ENCODE data around the gene RGS10. TPM values are rescaled to one million over a fixed set of nuclear protein-coding genes. Genes with fewer than 3 reads are reported as not detected.

Gene RGS10
- polyA plus RNA-seq, 2 donors = 50.4 to 63.9 TPM

- WGBS, 2 donors = 86 to 87% methylated on average over 4 of the region's 4 CpGs
- no peak overlapping the region for H3K4me3 ChIP-seq (ENCODE audit: low read depth in 1 of 2, low read length in 2 of 2)
- no peak overlapping the region for H3K27ac ChIP-seq (ENCODE audit: low read depth in 2 of 2, low read length in 1 of 2)
- no peaks in the 10 kb centered on the region for H3K36me3 ChIP-seq (ENCODE audit: control insufficient read depth in 2 of 2, insufficient read depth in 2 of 2, low read length in 1 of 2)
- no peaks in the 10 kb centered on the region for H3K9me3 ChIP-seq (ENCODE audit: control insufficient read depth in 2 of 2, insufficient read depth in 1 of 2, low read depth in 1 of 2, low read length in 1 of 2)
- H3K27me3 ChIP-seq (ENCODE audit: control insufficient read depth in 1 of 2, insufficient read depth in 2 of 2, low read length in 2 of 2) = no peaks in the 10 kb centered on the region
- H3K4me1 ChIP-seq (ENCODE audit: control insufficient read depth in 2 of 2, insufficient read depth in 2 of 2, low read length in 1 of 2) = no peaks in the 10 kb centered on the region
Measured at GRCh38 chr10:119550827-119551226, 8.3 kb upstream of the RGS10 start.

- Histone ChIP-seq H3K27me3 (ENCODE audit: control insufficient read depth in 1 of 2, insufficient read depth in 2 of 2, low read length in 2 of 2) (no peaks in the 10 kb centered on the region), H3K9me3 (ENCODE audit: control insufficient read depth in 2 of 2, insufficient read depth in 1 of 2, low read depth in 1 of 2, low read length in 1 of 2) (no peaks in the 10 kb centered on the region), H3K27ac (ENCODE audit: low read depth in 2 of 2, low read length in 1 of 2) (no peak overlapping the region), H3K4me3 (ENCODE audit: low read depth in 1 of 2, low read length in 2 of 2) (no peak overlapping the region), H3K36me3 (ENCODE audit: control insufficient read depth in 2 of 2, insufficient read depth in 2 of 2, low read length in 1 of 2) (no peaks in the 10 kb centered on the region), H3K4me1 (ENCODE audit: control insufficient read depth in 2 of 2, insufficient read depth in 2 of 2, low read length in 1 of 2) (no peaks in the 10 kb centered on the region)
- WGBS, 2 donors = 40 to 54% methylated on average over 2 of the region's 2 CpGs
Measured at GRCh38 chr10:119549247-119549999, 6.9 kb upstream of the RGS10 start.

- no peak overlapping the region for H3K4me3 ChIP-seq (ENCODE audit: low read depth in 1 of 2, low read length in 2 of 2)
- H3K36me3 ChIP-seq (ENCODE audit: control insufficient read depth in 2 of 2, insufficient read depth in 2 of 2, low read length in 1 of 2) = no peaks in the 10 kb centered on the region
- WGBS, 2 donors = 43 to 50% methylated on average over 3 of the region's 3 CpGs
- H3K4me1 ChIP-seq (ENCODE audit: control insufficient read depth in 2 of 2, insufficient read depth in 2 of 2, low read length in 1 of 2) = peaks cover 6% of the 10 kb centered on the region in 2 donors
- H3K9me3 ChIP-seq (ENCODE audit: control insufficient read depth in 2 of 2, insufficient read depth in 1 of 2, low read depth in 1 of 2, low read length in 1 of 2) = no peaks in the 10 kb centered on the region
- no peaks in the 10 kb centered on the region for H3K27me3 ChIP-seq (ENCODE audit: control insufficient read depth in 1 of 2, insufficient read depth in 2 of 2, low read length in 2 of 2)
- H3K27ac ChIP-seq (ENCODE audit: low read depth in 2 of 2, low read length in 1 of 2) = no peak overlapping the region
Measured at GRCh38 chr10:119546009-119546408, 3.5 kb upstream of the RGS10 start.

DNA sequence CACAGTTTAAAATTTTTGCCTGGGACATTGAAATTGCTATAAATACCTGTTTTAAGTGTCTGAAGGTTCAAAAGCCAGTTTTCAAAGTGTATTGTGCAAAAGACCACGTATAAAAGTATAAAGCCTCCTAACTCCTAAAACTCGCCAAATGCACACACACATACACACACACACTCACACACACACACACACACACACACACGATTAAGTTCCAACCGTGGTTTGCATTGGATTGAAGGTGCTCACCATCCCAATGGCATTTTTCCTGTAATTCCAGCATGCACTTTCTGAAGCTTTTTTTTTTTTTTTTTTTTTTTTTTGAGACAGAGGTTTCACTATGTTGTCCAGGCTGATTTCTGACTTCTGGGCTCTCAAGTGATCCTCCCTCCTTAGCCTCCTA lies 2.8 kb upstream of the RGS10 start:
- no peaks in the 10 kb centered on the region for H3K9me3 ChIP-seq (ENCODE audit: control insufficient read depth in 2 of 2, insufficient read depth in 1 of 2, low read depth in 1 of 2, low read length in 1 of 2)
- peaks cover 6% of the 10 kb centered on the region in 2 donors for H3K4me1 ChIP-seq (ENCODE audit: control insufficient read depth in 2 of 2, insufficient read depth in 2 of 2, low read length in 1 of 2)
- H3K4me3 ChIP-seq (ENCODE audit: low read depth in 1 of 2, low read length in 2 of 2) = no peak overlapping the region
- no peak overlapping the region for H3K27ac ChIP-seq (ENCODE audit: low read depth in 2 of 2, low read length in 1 of 2)
- H3K27me3 ChIP-seq (ENCODE audit: control insufficient read depth in 1 of 2, insufficient read depth in 2 of 2, low read length in 2 of 2) = no peaks in the 10 kb centered on the region
- WGBS, 2 donors = 51 to 62% methylated on average over 4 of the region's 4 CpGs
- H3K36me3 ChIP-seq (ENCODE audit: control insufficient read depth in 2 of 2, insufficient read depth in 2 of 2, low read length in 1 of 2) = no peaks in the 10 kb centered on the region

- peak overlapping the region; percentile 69 to 92 for H3K27ac ChIP-seq (ENCODE audit: low read depth in 2 of 2, low read length in 1 of 2)
- peak overlapping the region in 1 of 2 donors; percentile 89 for H3K4me3 ChIP-seq (ENCODE audit: low read depth in 1 of 2, low read length in 2 of 2)
- 51 to 53% methylated on average over 19 of the region's 19 CpGs for WGBS, 2 donors
- no peaks in the 10 kb centered on the region for H3K27me3 ChIP-seq (ENCODE audit: control insufficient read depth in 1 of 2, insufficient read depth in 2 of 2, low read length in 2 of 2)
- H3K4me1 ChIP-seq (ENCODE audit: control insufficient read depth in 2 of 2, insufficient read depth in 2 of 2, low read length in 1 of 2) = peaks cover 10 to 11% of the 10 kb centered on the region in 2 donors
- no peaks in the 10 kb centered on the region for H3K36me3 ChIP-seq (ENCODE audit: control insufficient read depth in 2 of 2, insufficient read depth in 2 of 2, low read length in 1 of 2)
- H3K9me3 ChIP-seq (ENCODE audit: control insufficient read depth in 2 of 2, insufficient read depth in 1 of 2, low read depth in 1 of 2, low read length in 1 of 2) = no peaks in the 10 kb centered on the region
Measured at GRCh38 chr10:119543814-119544642, 1.5 kb upstream of the RGS10 start.

GRCh38 chr10:119542988-119543813 lies 682 bp upstream of the RGS10 start:
- H3K27me3 ChIP-seq (ENCODE audit: control insufficient read depth in 1 of 2, insufficient read depth in 2 of 2, low read length in 2 of 2) = no peaks in the 10 kb centered on the region
- H3K4me3 ChIP-seq (ENCODE audit: low read depth in 1 of 2, low read length in 2 of 2) = peak overlapping the region; percentile 77 to 89
- no peaks in the 10 kb centered on the region for H3K9me3 ChIP-seq (ENCODE audit: control insufficient read depth in 2 of 2, insufficient read depth in 1 of 2, low read depth in 1 of 2, low read length in 1 of 2)
- 1% methylated on average over 75 to 78 of the region's 78 CpGs for WGBS, 2 donors
- peaks cover 12 to 15% of the 10 kb centered on the region in 2 donors for H3K4me1 ChIP-seq (ENCODE audit: control insufficient read depth in 2 of 2, insufficient read depth in 2 of 2, low read length in 1 of 2)
- H3K27ac ChIP-seq (ENCODE audit: low read depth in 2 of 2, low read length in 1 of 2) = peak overlapping the region; percentile 73 to 92
- no peaks in the 10 kb centered on the region for H3K36me3 ChIP-seq (ENCODE audit: control insufficient read depth in 2 of 2, insufficient read depth in 2 of 2, low read length in 1 of 2)

GRCh38 chr10:119541459-119542356 lies 811 bp downstream of the RGS10 start:
- Histone ChIP-seq H3K36me3 (ENCODE audit: control insufficient read depth in 2 of 2, insufficient read depth in 2 of 2, low read length in 1 of 2) (no peaks in the 10 kb centered on the region), H3K9me3 (ENCODE audit: control insufficient read depth in 2 of 2, insufficient read depth in 1 of 2, low read depth in 1 of 2, low read length in 1 of 2) (no peaks in the 10 kb centered on the region), H3K27ac (ENCODE audit: low read depth in 2 of 2, low read length in 1 of 2) (peak overlapping the region; percentile 57 to 87), H3K4me3 (ENCODE audit: low read depth in 1 of 2, low read length in 2 of 2) (peak overlapping the region; percentile 77 to 89), H3K4me1 (ENCODE audit: control insufficient read depth in 2 of 2, insufficient read depth in 2 of 2, low read length in 1 of 2) (peaks cover 12 to 16% of the 10 kb centered on the region in 2 donors), H3K27me3 (ENCODE audit: control insufficient read depth in 1 of 2, insufficient read depth in 2 of 2, low read length in 2 of 2) (no peaks in the 10 kb centered on the region)
- 25 to 28% methylated on average over 48 to 57 of the region's 57 CpGs for WGBS, 2 donors

DNA sequence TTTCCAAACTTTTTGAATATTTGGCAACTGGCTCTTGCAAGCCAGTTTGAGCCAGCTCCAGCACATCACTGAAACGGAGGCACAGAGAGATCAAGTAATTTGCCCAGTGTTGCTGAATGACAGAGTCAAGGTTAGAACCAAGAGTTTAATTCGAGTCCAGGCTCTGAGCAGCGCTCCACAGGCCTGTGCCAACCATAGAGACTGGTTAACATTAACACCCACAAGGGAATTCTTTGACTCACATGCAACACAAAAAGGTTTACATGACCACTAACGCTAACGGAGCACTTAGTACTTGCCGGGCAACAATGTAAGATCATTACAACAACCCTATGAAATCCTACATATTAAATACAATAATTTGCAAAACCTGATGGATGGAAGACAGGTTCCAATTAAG lies 1.5 kb downstream of the RGS10 start:
- Histone ChIP-seq H3K4me1 (ENCODE audit: control insufficient read depth in 2 of 2, insufficient read depth in 2 of 2, low read length in 1 of 2) (peaks cover 12 to 16% of the 10 kb centered on the region in 2 donors), H3K9me3 (ENCODE audit: control insufficient read depth in 2 of 2, insufficient read depth in 1 of 2, low read depth in 1 of 2, low read length in 1 of 2) (no peaks in the 10 kb centered on the region), H3K36me3 (ENCODE audit: control insufficient read depth in 2 of 2, insufficient read depth in 2 of 2, low read length in 1 of 2) (no peaks in the 10 kb centered on the region), H3K4me3 (ENCODE audit: low read depth in 1 of 2, low read length in 2 of 2) (peak overlapping the region; percentile 77 to 89), H3K27me3 (ENCODE audit: control insufficient read depth in 1 of 2, insufficient read depth in 2 of 2, low read length in 2 of 2) (no peaks in the 10 kb centered on the region), H3K27ac (ENCODE audit: low read depth in 2 of 2, low read length in 1 of 2) (no peak overlapping the region)
- WGBS, 2 donors = 35% methylated on average over 6 of the region's 6 CpGs

Measured in esophagus (tissue), 2 donors.